ENCODE results near the gene PPFIA3.
A peak's percentile ranks its signal among the peaks of the same experiment; 100 is the strongest.

The PPFIA3 gene

DNA sequence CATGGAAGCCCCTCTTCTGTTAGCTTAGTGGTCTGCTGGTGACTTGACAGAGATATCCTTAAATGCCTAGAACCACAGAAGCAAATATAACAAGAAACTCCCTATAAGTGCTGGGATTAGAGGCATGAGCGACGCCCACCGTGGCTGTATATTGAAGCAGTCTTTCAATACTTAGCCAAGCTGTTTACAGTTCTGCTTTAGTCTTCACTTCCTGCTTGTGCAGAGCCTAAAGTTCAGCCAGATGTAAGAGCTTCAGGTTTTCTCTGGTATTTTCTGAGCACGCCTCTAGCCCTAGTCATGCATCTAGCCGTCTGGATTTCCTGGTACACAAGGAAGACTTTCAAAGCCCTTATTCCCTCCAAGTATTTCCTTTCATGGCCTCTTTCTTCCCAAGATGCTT is 66.8 kb downstream of the PPFIA3 start:
- DNase-seq = no peak

- DNase-seq = peak; percentile 48
Observed at GRCh38 chr19:49188626-49189200, 69.4 kb downstream of the PPFIA3 start.

- no peak for DNase-seq
Observed at GRCh38 chr19:49189259-49189658, 69.9 kb downstream of the PPFIA3 start.

DNA sequence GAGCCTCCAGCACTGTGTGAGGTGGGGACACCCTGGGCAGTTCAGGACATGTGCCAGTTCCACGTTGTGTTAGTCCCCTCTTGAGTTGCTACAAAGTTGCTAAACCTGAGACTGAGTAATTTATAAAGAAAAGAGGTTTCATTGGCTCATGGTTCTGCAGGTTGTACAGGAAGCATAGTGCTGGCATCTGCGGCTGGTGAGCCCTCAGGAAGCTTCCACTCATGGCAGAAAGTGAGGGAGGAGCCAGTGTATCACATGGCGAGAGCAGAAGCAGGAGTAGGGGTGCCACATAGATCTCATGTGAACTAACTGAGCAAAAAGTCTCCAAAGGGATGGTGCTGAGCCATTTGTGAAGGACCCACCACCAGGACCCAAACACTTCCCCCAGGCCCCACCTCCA is 71.4 kb downstream of the PPFIA3 start:
- DNase-seq = peak; percentile 19

DNA sequence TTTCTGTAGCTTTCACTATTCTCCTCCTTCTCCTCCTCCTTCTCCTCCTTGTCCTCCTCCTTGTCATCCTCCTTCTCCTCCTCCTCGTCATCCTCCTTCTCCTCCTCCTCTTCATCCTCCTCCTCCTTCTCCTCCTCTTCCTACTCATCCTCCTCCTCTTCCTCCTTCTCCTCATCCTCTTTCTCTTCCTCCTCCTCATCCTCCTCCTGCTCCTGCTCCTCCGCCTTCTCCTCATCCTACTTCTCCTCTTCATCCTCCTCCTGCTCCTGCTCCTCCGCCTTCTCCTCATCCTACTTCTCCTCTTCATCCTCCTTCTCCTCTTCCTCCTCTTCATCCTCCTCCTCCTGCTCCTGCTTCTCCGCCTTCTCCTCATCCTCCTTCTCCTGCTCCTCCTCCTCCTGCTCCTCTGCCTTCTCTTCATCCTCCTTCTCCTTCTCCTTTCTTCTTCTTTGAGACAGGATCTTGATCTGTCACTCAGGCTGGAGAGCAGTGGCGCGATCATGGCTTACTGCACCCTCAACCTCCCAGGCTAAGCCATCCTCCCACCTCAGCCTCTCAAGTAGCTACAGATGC is 74.6 kb downstream of the PPFIA3 start:
- no peak for DNase-seq

- no peak for DNase-seq
Observed at GRCh38 chr19:49194408-49194807, 75.1 kb downstream of the PPFIA3 start.

GRCh38 chr19:49196527-49197240 is 77.3 kb downstream of the PPFIA3 start:
- peak; percentile 39 for DNase-seq

GRCh38 chr19:49200238-49200862 is 81.0 kb downstream of the PPFIA3 start:
- no peak for DNase-seq

Measured in activated effector memory CD4-positive, alpha-beta T cell treated with anti-CD3 and anti-CD28 coated beads, Interleukin-2, amount 50 U/mL, for 16 hours (primary cell).